ENCODE results near the gene ANKS1B.
"Not testable (repeated sequence)": the region's sequence is repeated elsewhere in the genome, so short reads cannot be mapped to it uniquely, and the experiment has no call there.

The ANKS1B gene

DNA sequence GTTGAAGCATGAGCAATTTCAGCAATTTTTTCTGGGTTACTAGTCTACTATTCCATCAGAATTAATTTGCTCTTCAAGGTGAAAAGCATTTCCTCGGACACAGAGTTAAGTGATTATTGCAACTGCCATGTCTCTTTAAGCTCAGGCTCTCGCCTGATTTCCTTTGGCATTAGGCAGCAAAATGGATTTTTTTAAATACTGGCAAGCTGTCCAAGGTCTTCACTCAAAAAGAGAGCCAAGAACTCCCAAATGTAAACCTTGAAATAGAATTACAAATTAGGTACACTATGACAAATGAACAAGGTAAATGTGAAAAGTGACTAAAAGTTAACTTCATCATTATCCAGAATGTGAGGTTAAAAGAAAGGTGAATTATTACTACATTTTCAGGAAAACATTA, 225.3 kb downstream of the ANKS1B start:
- DNase-seq (ENCODE audit: low read depth): no peak

DNA sequence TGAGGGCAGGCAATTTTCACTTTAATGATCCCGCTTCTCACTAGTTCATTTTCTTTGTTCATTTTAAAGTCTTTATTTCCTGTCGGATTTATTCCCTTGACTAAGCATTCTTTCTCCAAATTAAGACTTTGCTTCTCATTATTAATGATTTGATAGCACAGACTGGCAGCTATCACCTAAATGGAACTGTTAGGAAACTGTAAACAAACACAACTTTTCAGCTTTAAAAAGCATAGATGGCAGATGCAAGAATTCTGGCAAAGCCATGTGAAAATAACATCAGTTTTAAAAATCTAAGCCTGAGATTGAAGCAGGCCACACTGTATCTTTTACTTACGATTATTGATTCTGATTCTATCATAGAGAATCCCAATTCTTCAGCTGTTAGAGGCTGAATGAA, 225.7 kb downstream of the ANKS1B start:
- no peak for DNase-seq (ENCODE audit: low read depth)

DNA sequence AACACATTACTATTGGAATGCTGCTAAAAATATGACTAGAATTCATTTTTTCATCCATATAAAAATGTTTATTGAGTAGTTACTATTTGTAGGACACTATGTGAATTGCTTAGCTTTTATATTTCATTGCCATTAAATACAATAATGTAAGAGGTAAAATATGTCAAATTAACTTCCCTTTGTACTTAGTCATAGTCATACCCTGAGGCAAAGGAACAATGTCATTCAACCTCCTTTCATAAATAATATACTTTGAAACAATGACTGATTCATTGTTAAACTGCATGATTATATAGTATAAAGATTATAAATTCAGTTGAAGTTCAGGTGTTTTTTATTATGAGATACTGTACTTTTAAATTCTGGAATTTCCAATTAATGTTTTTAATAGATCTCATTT, 232.0 kb downstream of the ANKS1B start:
- DNase-seq (ENCODE audit: low read depth): no peak

DNA sequence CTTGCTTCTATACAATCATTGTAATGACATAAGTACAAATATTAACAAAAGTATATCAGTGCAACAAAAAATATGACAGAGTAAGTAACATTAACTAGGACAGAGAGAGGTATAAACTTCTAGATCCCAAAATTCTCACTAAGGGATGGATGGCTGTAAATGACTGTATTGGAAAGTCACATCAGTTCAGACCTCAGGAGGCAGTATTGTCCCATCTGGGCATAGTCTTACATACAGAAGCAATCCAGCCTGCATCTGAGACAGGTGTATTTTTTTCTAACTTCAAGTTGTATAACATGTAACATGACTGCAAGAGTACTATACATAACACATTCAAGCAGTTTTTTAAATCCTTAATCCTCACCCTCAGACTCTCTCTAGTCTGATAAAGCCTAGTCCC, 238.2 kb downstream of the ANKS1B start:
- no peak for DNase-seq (ENCODE audit: low read depth)

DNA sequence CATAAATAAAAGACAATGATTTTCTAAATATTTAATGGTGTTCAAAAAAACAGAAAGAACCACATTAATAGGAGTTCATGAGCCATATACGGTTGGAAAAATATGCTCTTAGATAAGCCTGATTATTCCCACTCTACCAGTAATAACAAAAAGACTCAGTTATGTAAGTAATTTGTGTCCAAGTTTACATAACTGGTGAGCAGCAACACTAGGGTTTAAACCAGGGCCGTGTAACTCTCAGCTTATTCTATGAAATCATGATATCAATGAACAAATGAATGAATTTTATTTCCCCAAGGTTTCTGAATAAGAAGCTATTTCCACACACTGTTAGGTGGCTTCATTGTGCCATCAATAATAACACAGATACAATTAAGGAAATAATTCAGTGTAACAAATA, 238.8 kb downstream of the ANKS1B start:
- no peak for DNase-seq (ENCODE audit: low read depth)

DNA sequence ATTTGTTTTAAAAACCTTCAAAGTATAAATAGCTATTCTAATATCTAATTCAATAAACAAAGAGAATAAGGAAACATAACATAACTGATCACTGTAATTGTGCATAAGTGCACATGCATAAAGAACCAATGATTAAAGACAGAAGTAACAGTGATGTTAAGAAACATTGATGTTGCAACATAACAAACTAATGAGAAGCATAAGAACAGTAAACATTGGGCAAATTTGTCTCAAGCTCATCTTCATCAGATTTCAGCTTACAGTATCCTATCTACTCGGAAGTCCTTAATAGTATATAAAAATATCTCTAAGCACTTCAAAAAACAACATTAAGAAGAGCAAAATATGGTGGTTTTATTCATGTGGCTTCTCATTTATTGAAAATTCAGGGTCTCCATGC, 239.6 kb downstream of the ANKS1B start:
- DNase-seq (ENCODE audit: low read depth): no peak

DNA sequence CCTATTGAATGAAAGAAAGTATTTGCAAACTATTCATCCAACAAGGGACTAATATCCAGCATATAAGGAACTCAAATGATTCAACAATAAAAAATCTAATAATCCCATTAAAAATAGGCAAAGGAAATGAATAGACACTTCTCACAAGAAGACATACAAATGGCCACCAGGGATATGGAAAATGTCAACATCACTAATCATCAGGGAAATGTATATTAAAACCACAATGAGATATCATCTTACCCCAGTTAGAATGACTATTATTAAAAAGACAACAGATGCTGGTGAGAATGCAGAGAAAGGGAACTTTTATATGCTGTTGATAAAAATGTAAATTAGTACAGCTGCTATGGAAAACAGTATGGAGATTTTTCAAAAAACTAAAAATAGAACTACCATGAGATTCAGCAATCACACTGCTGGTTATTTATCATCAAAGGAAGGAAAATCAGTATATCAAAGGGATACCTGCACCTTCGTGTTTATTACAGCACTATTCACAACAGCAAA, 247.9 kb downstream of the ANKS1B start:
- no peak for DNase-seq (ENCODE audit: low read depth)

DNA sequence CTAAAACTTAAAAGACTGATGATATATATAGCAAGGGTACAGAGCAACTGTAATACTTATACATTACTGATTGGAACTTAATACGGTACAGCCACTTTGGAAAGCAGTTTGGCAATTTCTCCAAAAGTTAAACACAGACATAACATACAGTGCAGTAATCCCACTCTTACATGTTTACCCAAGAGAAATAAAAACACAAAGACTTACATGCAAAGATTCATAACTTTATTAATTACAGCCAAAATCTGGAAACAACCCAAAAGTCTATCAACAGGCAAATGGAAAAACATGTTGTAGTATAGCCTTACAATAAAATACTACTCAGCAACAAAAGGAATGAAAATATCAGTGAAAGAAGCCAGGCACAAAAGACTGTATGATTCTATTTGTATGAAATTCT, 252.6 kb downstream of the ANKS1B start:
- DNase-seq (ENCODE audit: low read depth): no peak

DNA sequence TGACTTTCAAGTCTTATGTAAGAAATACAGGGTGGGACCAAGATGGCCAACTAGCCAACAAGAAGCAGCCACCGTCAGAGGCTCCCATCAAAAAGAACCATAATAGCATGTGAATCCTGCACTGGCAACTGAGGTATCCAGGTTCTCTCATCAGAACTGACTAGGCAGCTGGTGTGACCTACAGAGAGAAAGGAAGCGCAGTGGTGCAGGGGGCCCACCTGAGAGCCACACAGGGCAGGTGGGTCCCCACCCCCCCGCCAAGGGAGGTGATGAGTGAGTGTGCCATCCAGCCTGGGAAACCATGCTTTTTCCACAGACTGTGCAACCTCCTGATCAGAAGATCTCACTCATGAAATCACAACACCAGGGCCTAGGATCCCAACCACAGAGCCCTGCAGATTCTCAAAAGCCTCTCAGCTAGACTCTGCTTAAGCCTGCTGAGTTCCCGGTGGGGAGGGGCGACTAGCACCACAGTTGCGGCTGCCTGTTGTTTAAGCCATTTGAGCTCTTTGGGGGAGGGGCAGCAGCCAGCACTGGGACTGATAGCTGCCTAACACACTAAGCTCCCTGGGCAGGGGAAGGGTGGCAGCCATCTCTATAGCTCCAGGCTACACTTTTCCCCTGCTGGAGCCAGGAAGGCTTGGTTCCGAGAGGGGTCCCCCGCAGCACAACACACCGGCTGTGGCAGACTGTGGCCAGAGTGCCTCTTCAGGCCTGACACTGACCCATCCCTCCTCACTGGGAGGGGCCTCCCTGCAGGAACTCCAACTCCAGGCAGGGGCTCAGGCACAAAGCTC, 261.8 kb downstream of the ANKS1B start:
- DNase-seq (ENCODE audit: low read depth): no peak

DNA sequence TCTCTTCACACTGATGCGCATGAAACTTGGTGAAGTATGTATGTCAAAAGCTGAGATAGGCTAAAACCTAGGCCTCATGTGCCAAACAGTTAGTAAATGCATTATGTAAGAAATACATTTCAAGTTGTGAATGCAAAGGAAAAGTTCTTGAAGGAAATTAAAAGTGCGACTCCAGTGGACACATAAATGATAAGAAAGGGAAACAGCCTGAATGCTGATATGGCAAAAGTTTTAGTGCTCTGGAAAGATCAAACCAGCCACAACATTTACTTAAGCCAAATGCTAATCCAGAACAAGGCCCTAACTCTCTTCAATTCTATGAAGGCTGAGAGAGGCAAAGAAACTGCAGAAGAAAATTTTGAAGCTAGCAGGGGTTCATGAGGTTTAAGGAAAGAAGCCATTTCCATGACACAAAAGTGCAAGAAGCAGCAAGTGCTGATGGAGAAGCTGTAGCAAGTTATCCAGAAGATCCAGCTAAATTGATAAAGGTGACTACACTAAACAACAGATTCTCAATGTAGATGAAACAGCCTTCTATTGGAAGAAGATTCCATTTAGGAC, 262.9 kb downstream of the ANKS1B start:
- DNase-seq (ENCODE audit: low read depth): no peak

DNA sequence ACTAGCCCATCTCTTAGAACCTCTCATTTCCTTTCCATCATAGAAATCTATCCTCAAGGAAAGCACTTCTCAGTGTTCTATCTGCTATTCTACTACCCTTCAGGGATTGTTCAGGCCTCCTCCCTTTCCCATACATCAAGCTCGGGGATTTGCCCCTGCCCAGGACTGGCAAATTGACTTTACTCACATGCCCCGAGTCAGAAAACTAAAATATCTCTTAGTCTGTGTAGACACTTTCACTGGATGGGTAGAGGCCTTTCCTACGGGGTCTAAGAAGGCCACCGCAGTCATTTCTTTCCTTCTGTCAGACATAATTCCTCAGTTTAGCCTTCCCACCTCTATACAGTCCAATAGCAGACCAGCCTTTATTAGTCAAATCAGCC, 264.7 kb downstream of the ANKS1B start:
- DNase-seq (ENCODE audit: low read depth): not testable (repeated sequence)

DNA sequence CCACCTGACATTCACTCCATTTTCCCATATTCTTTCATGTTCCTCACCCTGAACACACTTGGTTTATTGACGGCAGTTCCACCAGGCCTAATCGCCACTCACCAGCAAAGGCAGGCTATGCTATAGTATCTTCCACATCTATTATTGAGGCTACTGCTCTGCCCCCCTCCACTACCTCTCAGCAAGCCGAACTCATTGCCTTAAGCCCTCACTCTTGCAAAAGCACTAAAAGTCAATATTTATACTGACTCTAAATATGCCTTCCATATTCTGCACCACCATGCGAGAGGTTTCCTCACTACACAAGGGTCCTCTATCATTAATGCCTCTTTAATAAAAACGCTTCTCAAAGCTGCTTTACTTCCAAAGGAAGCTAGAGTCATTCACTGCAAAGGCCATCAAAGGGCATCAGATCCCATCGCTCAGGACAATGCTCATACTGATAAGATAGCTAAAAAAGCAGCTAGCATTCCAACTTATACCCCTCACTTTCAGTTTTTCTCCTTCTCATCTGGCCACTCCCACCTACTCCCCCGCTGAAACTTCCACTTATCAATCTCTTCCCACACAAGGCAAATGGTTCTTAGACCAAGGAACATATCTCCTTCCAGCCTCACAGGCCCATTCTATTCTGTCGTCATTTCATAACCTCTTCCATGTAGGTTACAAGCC, 265.2 kb downstream of the ANKS1B start:
- not testable (repeated sequence) for DNase-seq (ENCODE audit: low read depth)

DNA sequence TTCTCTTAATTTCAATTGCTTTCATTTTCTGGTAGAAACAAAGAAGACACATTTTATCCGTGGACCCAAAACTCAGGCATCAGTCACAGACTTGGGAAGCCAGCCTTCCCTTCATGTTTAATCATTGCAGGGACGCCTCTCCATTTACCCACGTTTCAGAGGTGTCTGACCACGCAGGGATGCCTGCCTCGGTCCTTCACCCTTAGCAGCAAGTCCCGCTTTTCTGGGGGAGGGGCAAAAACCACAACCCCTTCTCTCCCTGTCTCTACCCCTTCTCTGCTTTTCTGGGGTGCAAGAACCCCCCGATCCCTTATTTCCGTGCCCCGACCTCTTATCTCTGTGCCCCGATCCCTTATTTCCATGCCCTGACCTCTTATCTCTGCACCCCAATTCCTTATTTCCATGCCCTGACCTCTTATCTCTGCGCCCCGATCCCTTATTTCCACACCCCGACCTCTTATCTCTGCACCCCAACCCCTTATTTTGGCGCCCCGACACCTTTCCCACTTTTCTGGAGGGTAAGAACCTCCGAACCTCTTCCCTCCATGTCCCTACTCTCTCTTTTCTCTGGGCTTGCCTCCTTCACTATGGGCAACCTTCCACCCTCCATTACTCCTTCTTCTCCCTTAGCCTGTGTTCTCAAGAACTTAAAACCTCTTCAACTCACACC, 268.8 kb downstream of the ANKS1B start:
- not testable (repeated sequence) for DNase-seq (ENCODE audit: low read depth)

DNA sequence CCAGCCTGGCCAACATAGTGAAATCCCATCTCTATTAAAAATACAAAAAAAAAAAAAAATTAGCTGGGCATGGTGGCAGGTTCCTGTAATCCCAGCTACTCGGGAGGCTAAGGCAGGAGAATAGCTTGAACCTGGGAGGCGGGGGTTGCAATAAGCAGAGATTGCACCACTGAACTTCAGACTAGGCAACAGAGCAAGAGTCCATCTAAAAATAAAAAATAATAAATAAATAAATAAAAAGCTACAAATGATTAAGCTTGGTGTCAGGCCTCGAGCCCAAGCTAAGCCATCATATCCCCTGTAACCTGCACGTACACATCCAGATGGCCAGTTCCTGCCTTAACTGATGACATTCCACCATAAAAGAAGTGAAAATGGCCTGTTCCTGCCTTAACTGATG, 269.8 kb downstream of the ANKS1B start:
- not testable (repeated sequence) for DNase-seq (ENCODE audit: low read depth)

DNA sequence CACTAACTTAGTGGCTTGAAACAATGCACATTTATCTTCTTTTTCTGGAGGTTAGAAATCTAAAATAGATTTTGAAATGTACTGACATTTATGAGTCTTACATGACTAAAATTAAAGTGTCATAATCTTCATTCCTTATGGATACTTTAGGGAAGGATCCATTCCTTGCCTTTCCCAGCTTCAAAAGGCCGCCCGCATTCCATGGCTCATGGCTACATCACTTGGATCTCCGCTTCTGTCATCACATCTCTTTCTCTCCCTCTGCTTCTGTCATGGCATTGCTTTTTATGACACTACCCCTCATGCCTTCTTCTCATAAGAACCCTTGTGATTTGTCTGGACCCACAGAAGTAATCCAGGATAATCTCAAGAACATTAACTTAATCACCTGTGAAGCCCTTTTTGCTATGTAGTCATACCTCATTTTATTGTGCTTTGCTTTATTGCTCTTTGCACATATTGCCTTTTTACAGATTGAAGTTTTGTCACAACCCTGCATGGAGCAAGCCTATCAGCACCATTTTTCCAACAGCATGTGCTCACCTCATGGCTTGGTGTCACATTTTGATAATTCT, 270.7 kb downstream of the ANKS1B start:
- no peak for DNase-seq (ENCODE audit: low read depth)

DNA sequence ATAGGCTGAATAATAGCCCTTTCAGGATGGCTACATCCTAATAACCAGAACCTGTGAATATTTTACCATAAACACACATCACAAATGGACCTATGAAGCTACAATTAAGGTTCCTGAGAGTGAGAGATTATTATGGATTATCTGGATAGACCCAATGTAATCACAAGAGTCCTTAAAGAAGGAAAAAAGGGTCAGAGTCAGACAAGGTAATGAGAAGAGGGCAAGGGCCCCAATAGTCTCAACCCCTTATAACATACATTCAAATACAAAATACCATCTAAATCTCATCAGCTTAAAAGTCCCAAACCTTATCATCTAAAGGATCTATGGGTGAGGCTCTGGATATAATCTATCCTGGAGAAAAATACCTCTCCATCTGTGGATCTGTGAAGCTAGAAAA, 272.5 kb downstream of the ANKS1B start:
- DNase-seq (ENCODE audit: low read depth): no peak

DNA sequence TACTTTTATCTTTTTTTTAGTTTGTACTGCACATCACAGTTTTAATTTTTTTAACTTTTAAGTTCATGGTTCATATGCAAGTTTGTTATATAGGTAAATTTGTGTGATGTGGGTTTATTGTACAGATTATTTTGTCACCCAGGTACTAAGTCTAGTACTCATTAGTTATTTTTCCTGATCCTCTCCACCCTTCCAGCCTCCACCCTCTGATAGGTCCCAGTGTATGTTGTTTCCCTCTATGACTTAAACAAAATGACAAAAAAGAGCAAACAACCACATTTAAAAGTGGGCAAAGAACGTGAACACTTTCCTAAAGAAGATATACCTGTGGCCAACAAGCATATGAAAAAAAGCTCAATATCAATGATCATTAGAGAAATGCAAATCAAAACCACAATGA, 273.5 kb downstream of the ANKS1B start:
- no peak for DNase-seq (ENCODE audit: low read depth)

DNA sequence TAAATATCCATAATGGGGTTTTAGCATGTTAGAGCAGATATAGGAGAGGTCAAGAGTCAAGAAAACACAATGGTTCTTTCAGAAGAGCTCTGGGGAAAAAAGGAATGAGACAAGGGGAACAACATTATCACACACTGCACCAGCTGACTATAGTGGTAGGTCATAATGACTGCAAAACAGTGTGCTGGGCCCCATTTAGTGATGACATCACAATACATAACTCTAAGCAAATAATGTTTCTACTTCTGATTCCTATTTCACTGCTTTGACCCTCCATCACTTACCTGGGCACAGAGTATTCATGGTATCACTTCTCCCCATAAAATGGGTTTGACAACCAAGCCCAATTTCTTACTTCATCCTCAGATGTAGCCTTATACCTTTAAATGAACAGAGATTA, 275.1 kb downstream of the ANKS1B start:
- DNase-seq (ENCODE audit: low read depth): no peak

DNA sequence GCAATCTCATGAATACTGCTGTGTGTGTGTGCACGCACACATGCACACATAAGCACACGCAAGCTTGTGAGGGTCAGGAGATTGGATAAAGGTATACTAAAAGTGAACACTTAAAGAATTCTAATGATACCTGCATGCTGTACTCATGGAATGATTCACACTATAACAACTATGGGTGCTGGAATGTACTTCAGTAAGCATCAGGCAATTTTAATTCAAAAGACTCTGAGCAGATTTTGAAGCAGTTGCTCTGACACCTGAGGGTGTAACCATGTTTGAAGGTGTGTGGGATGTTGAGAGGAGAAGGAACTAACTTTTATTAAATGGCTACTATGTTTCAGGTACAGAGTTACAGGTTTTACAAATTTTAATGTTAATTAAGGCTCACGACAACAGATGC, 275.6 kb downstream of the ANKS1B start:
- DNase-seq (ENCODE audit: low read depth): no peak

DNA sequence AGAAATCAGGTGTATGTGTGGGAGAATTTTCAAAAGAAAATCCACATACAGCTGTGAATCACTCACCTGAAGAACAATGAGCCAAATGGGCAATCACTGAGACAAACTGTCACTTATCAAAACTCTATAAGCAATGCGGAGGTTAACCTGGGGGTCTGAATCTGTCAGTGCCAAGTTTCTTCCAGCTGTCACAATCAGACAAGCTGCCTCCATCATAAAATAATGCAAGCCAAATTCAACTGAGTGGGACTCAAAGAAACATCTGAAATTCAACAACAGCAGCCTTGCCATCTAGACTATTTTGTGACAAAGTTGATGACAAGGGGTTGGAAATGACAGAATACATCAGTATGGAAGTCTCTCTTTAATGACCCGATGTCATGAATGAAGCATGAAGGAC, 276.9 kb downstream of the ANKS1B start:
- DNase-seq (ENCODE audit: low read depth): no peak

DNA sequence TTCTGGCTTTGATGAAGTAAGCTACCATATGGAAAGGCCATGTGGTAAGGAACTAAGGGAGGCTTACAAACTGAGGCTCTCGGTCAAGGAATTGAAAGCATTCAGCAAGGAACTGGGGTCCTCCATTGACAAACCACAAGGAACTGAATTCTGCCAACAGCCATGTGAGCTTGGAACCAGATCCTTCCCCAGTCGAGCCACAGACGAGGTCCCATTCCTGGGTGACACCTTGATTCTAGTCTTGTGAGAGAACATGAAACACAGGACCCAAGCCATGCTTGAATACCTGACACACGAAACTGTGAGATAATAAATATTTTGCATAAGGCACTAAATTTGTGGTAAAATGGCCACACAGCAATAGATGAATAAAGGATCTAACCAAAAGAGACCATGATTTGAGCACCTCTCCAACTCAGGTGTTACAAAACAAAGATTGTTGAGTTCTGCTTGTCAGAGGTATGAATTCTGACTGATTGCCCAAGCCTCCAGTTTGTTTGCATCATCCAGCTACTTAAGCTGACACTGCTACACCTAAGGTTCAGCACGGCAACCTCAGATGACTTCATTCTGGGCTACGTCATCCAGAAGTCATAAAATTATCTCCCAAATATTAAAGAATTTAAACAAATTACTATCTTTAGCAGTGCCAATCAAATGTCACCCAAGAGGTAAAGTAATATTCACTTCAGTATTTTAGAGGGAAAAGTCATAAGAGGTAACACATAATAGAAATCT, 277.8 kb downstream of the ANKS1B start:
- no peak for DNase-seq (ENCODE audit: low read depth)

DNA sequence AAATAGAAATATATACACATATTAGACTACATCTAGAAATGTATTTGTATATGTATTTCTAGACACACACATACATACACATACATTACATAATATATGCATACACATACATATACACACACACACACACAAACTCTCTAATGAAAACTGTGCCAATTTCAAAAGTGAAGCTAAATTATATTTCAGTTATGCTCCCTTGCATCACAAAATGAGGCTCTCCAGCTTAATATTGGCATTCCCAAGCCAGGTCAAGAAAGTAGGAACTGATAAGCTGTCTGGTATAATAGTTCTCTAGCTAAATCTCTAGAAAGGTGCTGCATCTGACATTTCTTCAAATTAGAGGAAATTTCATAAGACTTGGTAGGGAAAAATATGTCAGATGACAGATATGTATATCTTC, 280.3 kb downstream of the ANKS1B start:
- DNase-seq (ENCODE audit: low read depth): no peak
